Adrenal gland (tissue), 5 donors: ENCODE results near the gene AK5.

Experiments
- CTCF ChIP-seq, 6 experiments: fragments of 450-650 bp in 4 of 6; fragments of 200-600 bp in 2 of 6; sonication (generic) in 1 of 6; IDR thresholded peaks; 1 replicate in 5 of 6; 2 replicates in 1 of 6; pipeline versions ENCODE4 v1.5.1 to v1.8.0; 2016 to 2021; ENCODE audit warnings: antibody characterized with exemption in 6 of 6, mild to moderate bottlenecking in 2 of 6, moderate library complexity in 1 of 6
- POLR2A ChIP-seq, 2 donors: fragments of 450-650 bp; IDR thresholded peaks; one replicate each; pipeline ENCODE4 v1.6.1; 2017; ENCODE audit warnings: antibody characterized with exemption in 2 of 2, mild to moderate bottlenecking in 2 of 2, moderate library complexity in 1 of 2
- donor health status: DM: no; HTN: no; CAD: no.

DNA sequence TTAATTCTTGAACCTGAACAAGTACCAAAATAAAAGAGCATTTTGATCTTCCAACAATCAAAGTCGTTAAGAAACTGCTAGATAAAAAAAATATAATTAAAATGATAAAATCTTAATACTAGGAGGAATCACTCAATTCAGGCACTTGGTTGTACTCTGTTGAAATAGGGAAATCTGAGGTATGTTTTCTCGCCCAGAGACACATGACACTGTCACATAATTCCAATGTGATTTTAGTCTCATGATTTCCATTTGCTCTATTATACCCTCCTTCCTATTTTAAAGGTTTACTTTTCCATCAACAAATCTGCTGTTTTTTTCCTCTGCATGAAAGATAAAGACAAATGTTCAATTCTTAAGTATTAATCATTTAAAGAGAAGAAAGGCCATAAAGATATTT is 303.1 kb downstream of the AK5 start:
- no peak for TF ChIP-seq CTCF (IDR thresholded peaks at IDR 0.05)
- no peak for TF ChIP-seq POLR2A (IDR thresholded peaks at IDR 0.05)
